UCSD-AML1 (cell line): ENCODE measurements around the gene REXO4.
"Not testable (repeated sequence)": the region's sequence is repeated elsewhere in the genome, so short reads cannot be mapped to it uniquely, and the experiment has no call there.

Experiments
- DNase-seq: peaks from one replicate; lab custom pipeline; 2025; ENCODE audit not compliant: unreplicated experiment; lab: John Stamatoyannopoulos, UW

REXO4 gene

GRCh38 chr9:133421615-133422542 lies 4.1 kb upstream of the REXO4 start, which contains the start of gene ADAMTS13:
ADAMTS13 (plus strand) TSS chr9:133422367; CDS start chr9:133422444, 77 bp downstream.
- DNase-seq, result no peak

DNA sequence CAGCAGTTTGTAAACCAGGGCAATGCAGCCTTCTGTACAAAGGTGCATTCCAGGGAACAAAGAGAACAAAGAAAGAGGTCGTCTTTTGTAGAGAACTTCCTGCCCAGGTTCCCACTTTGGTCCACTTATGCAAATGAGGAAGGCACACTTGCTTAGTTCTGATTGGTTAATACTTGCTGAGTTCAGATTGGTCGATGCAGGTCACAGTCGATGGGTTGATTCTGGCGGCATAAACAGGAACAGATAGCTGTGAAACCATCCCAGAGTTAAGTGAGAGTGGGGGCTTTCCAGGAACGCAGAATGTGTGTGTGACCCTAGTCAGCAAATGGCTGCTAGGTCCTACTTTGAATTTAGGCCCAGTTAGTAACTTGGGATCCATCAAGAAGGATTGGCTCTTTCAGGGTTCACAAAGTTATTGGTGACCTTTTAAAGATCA lies 2.6 kb upstream of the REXO4 start:
- no peak for DNase-seq

DNA sequence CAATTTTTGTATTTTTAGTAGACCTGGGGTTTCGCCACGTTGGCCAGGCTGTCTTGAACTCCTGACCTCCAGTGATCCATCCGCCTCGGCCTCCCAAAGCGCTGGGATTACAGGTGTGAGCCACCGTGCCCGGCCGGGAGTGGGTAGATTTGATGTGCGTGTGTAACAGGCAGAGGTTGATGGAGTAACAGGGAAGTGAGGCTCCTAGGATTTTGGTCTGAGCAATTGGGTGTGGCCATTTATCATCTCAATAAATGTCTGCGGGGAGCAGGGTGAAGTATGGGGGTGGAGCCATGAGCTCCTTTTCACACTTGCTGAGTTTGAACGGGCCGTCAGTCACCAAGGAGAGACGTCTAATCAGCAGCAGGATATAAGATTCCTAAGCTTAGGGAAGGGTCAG lies 1.2 kb upstream of the REXO4 start:
- no peak for DNase-seq

GRCh38 chr9:133415170-133415569 lies 2.6 kb downstream of the REXO4 start:
- DNase-seq, result no peak

DNA sequence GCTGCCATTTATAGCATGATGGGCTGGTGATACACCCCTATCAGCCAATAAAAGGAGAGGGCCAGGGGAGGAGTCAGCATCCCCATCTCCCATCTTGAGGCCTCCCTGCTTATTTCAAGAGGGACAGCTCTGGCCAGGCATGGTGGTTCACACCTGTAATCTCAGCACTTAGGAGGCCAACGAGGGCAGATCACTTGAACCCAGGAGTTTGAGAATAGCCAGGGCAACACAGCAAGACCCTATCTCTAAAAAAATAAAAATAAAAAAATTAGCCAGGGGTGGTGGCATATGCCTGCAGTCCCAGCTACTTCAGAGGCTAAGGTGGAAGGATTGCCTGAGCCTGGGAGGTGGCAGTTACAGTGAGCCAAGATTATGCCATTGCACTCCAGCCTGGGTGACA lies 9.8 kb downstream of the REXO4 start:
- DNase-seq, result no peak

- DNase-seq, result peak; percentile 71
Measured at GRCh38 chr9:133406480-133407307, 11.1 kb downstream of the REXO4 start.

GRCh38 chr9:133405508-133406438 lies 12.0 kb downstream of the REXO4 start:
- DNase-seq, result no peak

DNA sequence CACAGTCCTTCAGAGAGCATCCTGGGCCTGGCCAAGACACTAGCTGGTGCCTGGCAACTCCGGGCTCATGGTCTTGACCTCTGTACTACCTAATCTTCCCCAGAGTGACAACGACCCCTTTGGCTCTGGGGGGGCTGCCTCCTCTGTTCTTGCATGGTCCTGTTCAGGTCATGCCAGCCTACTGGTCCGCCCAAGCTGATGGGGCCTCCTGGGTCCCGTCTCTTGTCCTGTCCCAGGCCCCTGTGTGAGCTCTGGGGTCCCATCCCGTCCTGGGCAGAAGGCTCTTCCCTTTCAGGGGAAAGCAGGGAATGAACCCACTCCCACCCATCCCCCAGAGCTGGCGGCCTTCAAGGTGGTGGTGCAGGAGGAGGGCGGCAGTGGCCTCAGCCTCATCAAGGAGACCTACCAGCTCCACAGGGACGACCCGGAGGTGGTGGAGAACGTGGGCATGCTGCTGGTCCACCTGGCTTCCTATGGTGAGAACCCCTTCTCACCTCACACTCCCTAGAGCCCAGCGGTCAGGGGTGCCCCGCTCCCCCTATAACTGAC lies 13.3 kb downstream of the REXO4 start:
- no peak for DNase-seq

- no peak for DNase-seq
Measured at GRCh38 chr9:133403766-133404453, 13.9 kb downstream of the REXO4 start.

- DNase-seq, result no peak
Measured at GRCh38 chr9:133402689-133403088, 15.1 kb downstream of the REXO4 start.

DNA sequence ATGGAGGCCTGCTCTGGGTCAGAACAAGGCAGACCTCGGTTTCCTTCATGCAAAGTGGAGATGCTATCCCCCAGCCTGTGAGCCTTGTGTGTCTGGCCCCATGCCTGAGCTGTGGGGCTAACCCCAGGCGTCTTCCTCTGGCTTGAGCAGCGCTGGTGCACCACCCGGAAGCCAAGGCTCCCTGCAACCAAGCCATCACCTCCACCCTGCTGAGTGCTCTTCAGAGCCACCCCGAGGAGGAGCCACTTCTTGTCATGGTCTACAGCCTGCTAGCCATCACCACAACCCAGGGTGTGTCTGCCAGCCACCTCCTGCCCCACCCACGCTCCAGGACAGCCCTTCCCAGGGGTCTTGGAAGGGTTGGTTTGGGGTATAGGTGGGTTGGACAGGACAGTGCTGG lies 16.2 kb downstream of the REXO4 start:
- no peak for DNase-seq

GRCh38 chr9:133400292-133400691 lies 17.5 kb downstream of the REXO4 start:
- DNase-seq, result no peak

GRCh38 chr9:133397895-133398294 lies 19.9 kb downstream of the REXO4 start:
- no peak for DNase-seq

GRCh38 chr9:133397370-133397769 lies 20.4 kb downstream of the REXO4 start:
- DNase-seq, result no peak

- peak; percentile 23 for DNase-seq
Measured at GRCh38 chr9:133396952-133397351, 20.9 kb downstream of the REXO4 start.

DNA sequence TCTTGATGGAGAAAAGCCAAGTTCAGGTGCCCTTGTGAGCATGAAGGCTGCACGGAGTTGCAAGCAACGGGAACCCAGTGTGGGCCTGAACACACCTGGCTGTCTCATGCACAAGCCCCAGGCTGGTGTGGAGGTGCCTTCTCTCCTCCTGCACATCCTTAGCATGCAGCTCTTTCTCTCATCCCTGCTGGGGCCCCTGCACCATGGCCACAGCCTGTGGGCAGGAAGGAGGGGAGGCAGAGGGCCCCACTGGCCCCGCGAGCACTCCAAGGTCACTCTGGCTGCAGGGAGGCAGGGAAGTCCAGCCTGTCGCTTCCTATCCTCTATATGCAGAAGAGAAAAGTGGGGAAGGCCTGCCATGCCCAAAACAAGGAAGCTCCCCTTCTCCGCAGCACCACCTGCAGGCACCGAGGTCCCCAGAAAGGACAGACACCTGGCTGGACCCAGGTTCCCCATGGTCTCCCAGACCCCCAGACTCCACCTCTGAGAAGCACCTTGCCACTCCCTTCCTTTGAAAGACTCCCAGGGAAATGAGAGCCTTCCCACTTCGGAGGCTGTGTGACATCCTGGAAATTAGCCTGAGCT lies 23.0 kb downstream of the REXO4 start:
- no peak for DNase-seq

GRCh38 chr9:133393399-133393798 lies 24.4 kb downstream of the REXO4 start:
- DNase-seq, result no peak

DNA sequence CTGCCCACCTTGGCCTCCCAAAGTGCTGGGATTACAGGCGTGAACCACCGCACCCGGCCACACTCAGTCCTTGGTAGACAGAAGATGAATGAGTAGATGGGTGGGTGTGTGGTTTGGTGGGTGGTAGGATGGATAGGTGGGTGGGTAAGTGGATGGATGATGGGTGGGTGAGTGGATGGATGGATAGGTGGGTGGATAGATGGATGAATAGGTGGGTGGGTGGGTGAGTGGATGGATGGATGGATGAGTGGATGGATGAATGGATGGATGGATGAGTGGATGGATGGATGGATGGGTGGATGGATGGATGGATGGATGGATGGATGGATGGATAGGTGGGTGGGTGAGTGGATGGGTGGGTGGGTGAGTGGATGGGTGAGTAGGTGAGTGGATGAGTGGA lies 25.5 kb downstream of the REXO4 start:
- not testable (repeated sequence) for DNase-seq

GRCh38 chr9:133391449-133391848 lies 26.4 kb downstream of the REXO4 start:
- DNase-seq, result not testable (repeated sequence)
